Prostate gland (tissue), 2 donors: ENCODE measurements around the gene FHIP2A.
"Not testable (repeated sequence)": the region's sequence is repeated elsewhere in the genome, so short reads cannot be mapped to it uniquely, and the experiment has no call there.

Source experiments
- CTCF ChIP-seq, 4 experiments: fragments of 200-600 bp in 2 of 4; fragments of 450-650 bp in 2 of 4; sonication (generic) in 2 of 4; IDR thresholded peaks; 1 replicate in 3 of 4; 2 replicates in 1 of 4; pipeline ENCODE4 v1.5.1; 2016 to 2019; ENCODE audit warnings: antibody characterized with exemption in 4 of 4, mild to moderate bottlenecking in 2 of 4, moderate library complexity in 2 of 4
- POLR2A ChIP-seq: fragments of 450-650 bp; IDR thresholded peaks from one replicate; pipeline ENCODE4 v1.6.1; 2016; ENCODE audit warnings: antibody characterized with exemption, mild to moderate bottlenecking

- not testable (repeated sequence) for TF ChIP-seq POLR2A; CTCF (IDR thresholded peaks at IDR 0.05)
Measured at GRCh38 chr10:114787131-114787530, 34.4 kb upstream of the FHIP2A start.
